HG02623 (cell line): ENCODE results near the gene ZNF385B.

Experiments
- ATAC-seq: cut with Tn5 transposase; IDR thresholded peaks from one replicate; pipeline ENCODE4 v1.9.1; 2021; ENCODE audit warnings: moderate library complexity; ENCODE audit not compliant: unreplicated experiment

The ZNF385B gene

GRCh38 chr2:179447839-179448447 is 413.5 kb downstream of the ZNF385B start:
- ATAC-seq = no peak

- ATAC-seq = no peak
Measured at GRCh38 chr2:179447421-179447820, 414.0 kb downstream of the ZNF385B start.

GRCh38 chr2:179446476-179447141 is 414.8 kb downstream of the ZNF385B start:
- ATAC-seq = no peak

GRCh38 chr2:179444056-179444455 is 417.4 kb downstream of the ZNF385B start:
- ATAC-seq = no peak

GRCh38 chr2:179443180-179443579 is 418.2 kb downstream of the ZNF385B start:
- ATAC-seq = no peak

- no peak for ATAC-seq
Measured at GRCh38 chr2:179442206-179442605, 419.2 kb downstream of the ZNF385B start.

- no peak for ATAC-seq
Measured at GRCh38 chr2:179441551-179441950, 419.9 kb downstream of the ZNF385B start.

- peak; percentile 57 for ATAC-seq
Measured at GRCh38 chr2:179440642-179441251, 420.7 kb downstream of the ZNF385B start.

- no peak for ATAC-seq
Measured at GRCh38 chr2:179438654-179439053, 422.8 kb downstream of the ZNF385B start.

- no peak for ATAC-seq
Measured at GRCh38 chr2:179437430-179437829, 424.0 kb downstream of the ZNF385B start.

- no peak for ATAC-seq
Measured at GRCh38 chr2:179435566-179435965, 425.8 kb downstream of the ZNF385B start.

- ATAC-seq = no peak
Measured at GRCh38 chr2:179435000-179435399, 426.4 kb downstream of the ZNF385B start.

GRCh38 chr2:179434357-179434756 is 427.1 kb downstream of the ZNF385B start:
- ATAC-seq = no peak

GRCh38 chr2:179432751-179433150 is 428.7 kb downstream of the ZNF385B start:
- ATAC-seq = no peak

GRCh38 chr2:179429597-179429996 is 431.8 kb downstream of the ZNF385B start:
- ATAC-seq = no peak

- no peak for ATAC-seq
Measured at GRCh38 chr2:179429060-179429471, 432.3 kb downstream of the ZNF385B start.

GRCh38 chr2:179428649-179429048 is 432.8 kb downstream of the ZNF385B start:
- ATAC-seq = no peak

- ATAC-seq = no peak
Measured at GRCh38 chr2:179427065-179427464, 434.3 kb downstream of the ZNF385B start.

- no peak for ATAC-seq
Measured at GRCh38 chr2:179424571-179424970, 436.8 kb downstream of the ZNF385B start.

GRCh38 chr2:179422037-179422643 is 439.3 kb downstream of the ZNF385B start:
- peak; percentile 91 for ATAC-seq

GRCh38 chr2:179417436-179417949 is 443.9 kb downstream of the ZNF385B start:
- no peak for ATAC-seq

- ATAC-seq = no peak
Measured at GRCh38 chr2:179412112-179412511, 449.3 kb downstream of the ZNF385B start.
